PC-3 (cell line): Measurements from ENCODE around the gene RFC2. TPM values are rescaled to one million over a fixed set of nuclear protein-coding genes. Genes with fewer than 3 reads are reported as not detected.

Experiments
- ATAC-seq: fragments of 200-7000 bp; cut with Tn5 transposase; 2 replicates; pipeline ENCODE4 v1.9.1; 2020; ENCODE audit warnings: mild to moderate bottlenecking, moderate library complexity
- BruUV-seq: library from RNA; stranded (reverse); fragments of 400-500 nt; replicated peaks from 2 replicates; lab custom pipeline; 2021; lab: Mats Ljungman, UMichigan
- CTCF ChIA-PET: fragments of 300-600 bp; sonication (Branson Sonifier 250); formaldehyde crosslinking; loops from one replicate; lab custom pipeline; 2022; ENCODE audit warnings: antibody characterized with exemption; lab: Charles Lee
- POLR2A ChIA-PET: fragments of 300-600 bp; sonication (Branson Sonifier 250); formaldehyde crosslinking; loops from one replicate; lab custom pipeline; 2022; ENCODE audit warnings: antibody characterized with exemption; ENCODE audit not compliant: unreplicated experiment; lab: Charles Lee
- DNase-seq: peaks from one replicate; pipeline ENCODE4 v3.0.0-alpha.2; 2015
- H2AFZ ChIP-seq: fragments of 300-600 bp; sonication (generic); 2 replicates; pipeline ENCODE4 v1.6.0; 2016; ENCODE audit warnings: antibody characterized with exemption, low read length
- H3F3A ChIP-seq: fragments of 300-600 bp; sonication (generic); one replicate; pipeline ENCODE4 v1.6.0; 2017; ENCODE audit warnings: antibody characterized with exemption, low read length, control low read depth, mild to moderate bottlenecking; ENCODE audit not compliant: unreplicated experiment
- H3K27ac ChIP-seq: fragments of 300-600 bp; sonication (generic); 2 replicates; pipeline ENCODE4 v1.5.1; 2016; ENCODE audit warnings: mild to moderate bottlenecking, low read length
- H3K27me3 ChIP-seq: fragments of 300-600 bp; sonication (generic); 2 replicates; pipeline ENCODE4 v1.6.1; 2016; ENCODE audit warnings: low read length, mixed read lengths
- H3K36me3 ChIP-seq: fragments of 300-600 bp; sonication (generic); 2 replicates; pipeline ENCODE4 v1.6.1; 2016; ENCODE audit warnings: low read depth, mixed run types, low read length, mixed read lengths
- H3K4me1 ChIP-seq: fragments of 300-600 bp; sonication (generic); 2 replicates; pipeline ENCODE4 v1.5.1; 2016; ENCODE audit warnings: low read length; ENCODE audit not compliant: insufficient read depth
- H3K4me2 ChIP-seq: fragments of 300-600 bp; sonication (generic); 2 replicates; pipeline ENCODE4 v1.6.0; 2016; ENCODE audit warnings: low read length
- H3K4me3 ChIP-seq: fragments of 300-600 bp; sonication (generic); 2 replicates; pipeline ENCODE4 v1.5.1; 2016; ENCODE audit warnings: mild to moderate bottlenecking, low read length, mixed read lengths
- H3K79me2 ChIP-seq: fragments of 300-600 bp; sonication (generic); 2 replicates; pipeline ENCODE4 v1.6.1; 2017; ENCODE audit warnings: low read length, mixed read lengths
- H3K9ac ChIP-seq: fragments of 300-600 bp; sonication (generic); 2 replicates; pipeline ENCODE4 v1.6.0; 2016; ENCODE audit warnings: mild to moderate bottlenecking, low read length
- H3K9me2 ChIP-seq: fragments of 300-600 bp; sonication (generic); replicated peaks from 2 replicates; pipeline ENCODE4 v1.6.1; 2016; ENCODE audit warnings: mixed run types, low read length, mixed read lengths
- H3K9me3 ChIP-seq: fragments of 300-600 bp; sonication (generic); 2 replicates; pipeline ENCODE4 v1.6.1; 2016; ENCODE audit warnings: low read length, mixed read lengths
- H4K20me1 ChIP-seq: fragments of 300-600 bp; sonication (generic); 2 replicates; pipeline ENCODE4 v1.6.1; 2016; ENCODE audit warnings: low read length, mixed read lengths
- CTCF ChIP-seq: fragments of 300-600 bp; sonication (generic); conservative IDR thresholded peaks from 2 replicates; pipeline ENCODE4 v1.5.1; 2017; ENCODE audit warnings: antibody characterized with exemption, low read depth, mild to moderate bottlenecking, low read length
- EZH2 ChIP-seq: fragments of 300-600 bp; sonication (generic); IDR thresholded peaks from one replicate; pipeline ENCODE4 v1.6.1; 2017; ENCODE audit warnings: antibody characterized with exemption, mild to moderate bottlenecking, low read length; ENCODE audit not compliant: unreplicated experiment
- EZH2phosphoT487 ChIP-seq: fragments of 300-600 bp; sonication (generic); IDR thresholded peaks from 2 replicates; pipeline ENCODE4 v1.6.1; 2018; ENCODE audit warnings: mild to moderate bottlenecking, antibody characterized with exemption, low read length, borderline replicate concordance
- intact Hi-C: fragments of 100-400 bp; cut with micrococcal nuclease; formaldehyde crosslinking; loops from 2 replicates; pipeline ENCODE4 v1.9.0; 2023
- total RNA-seq: library from RNA; depleted of rRNA; stranded (reverse); fragments of >200 nt; gene quantifications from 2 replicates; pipeline ENCODE4 v1.2.3, GENCODE V29; 2014

The RFC2 gene
- total RNA-seq, 1 experiment from 2014 or later = 60.4 TPM

- TF ChIP-seq CTCF (no peak), EZH2phosphoT487 (no peak), EZH2 (no peak)
- no peak overlapping the region for H2AFZ ChIP-seq
- H3K4me2 ChIP-seq = no peak overlapping the region
- H3K9ac ChIP-seq = no peak overlapping the region
- intact Hi-C loops = loop anchor here (5.0 kb wide), 1 partner anchor 99 kb away; no protein-coding TSS in a partner anchor
- POLR2A ChIA-PET = interaction anchor here (0.6 kb wide), 1 partner anchor 13 kb away, joined by 3 read pairs; no protein-coding TSS in a partner anchor
- H3F3A ChIP-seq = no peaks in the 10 kb centered on the region
- peaks cover 18% of the 10 kb centered on the region; the same call in 1 of the 2 replicates for H4K20me1 ChIP-seq
- peaks cover 62% of the 10 kb centered on the region for H3K79me2 ChIP-seq
- ATAC-seq (no peak), DNase-seq (no peak)
- no peaks in the 10 kb centered on the region for H3K9me2 ChIP-seq
- no peaks in the 10 kb centered on the region for H3K9me3 ChIP-seq
- H3K4me1 ChIP-seq = peaks cover 17% of the 10 kb centered on the region
- BruUV-seq = no TSS peak
- H3K4me3 ChIP-seq = no peak overlapping the region
- H3K36me3 ChIP-seq = no peaks in the 10 kb centered on the region
- no peaks in the 10 kb centered on the region for H3K27me3 ChIP-seq
- no peak overlapping the region for H3K27ac ChIP-seq
- CTCF ChIA-PET = no interaction called here
Measured at GRCh38 chr7:74292757-74293576, 38.8 kb upstream of the RFC2 start.

GRCh38 chr7:74291535-74291934, 37.3 kb upstream of the RFC2 start:
- TF ChIP-seq EZH2phosphoT487 = no peak
- no peak for TF ChIP-seq CTCF
- TF ChIP-seq EZH2 = no peak
- ATAC-seq (no peak), DNase-seq (no peak)
- H3K27me3 ChIP-seq = no peaks in the 10 kb centered on the region
- intact Hi-C loops = loop anchor here (5.0 kb wide), 1 partner anchor 101 kb away; no protein-coding TSS in a partner anchor
- H3K4me2 ChIP-seq = peak overlapping the region; percentile 94; the same call in 1 of the 2 replicates
- no peaks in the 10 kb centered on the region for H3K9me2 ChIP-seq
- POLR2A ChIA-PET = no interaction called here
- 0 out of 2 replicates have a peak overlapping the region, but pooled peaks have one; percentile 98 for H3K4me3 ChIP-seq
- no TSS peak for BruUV-seq
- no peaks in the 10 kb centered on the region for H3K9me3 ChIP-seq
- no peaks in the 10 kb centered on the region for H3K36me3 ChIP-seq
- H3K4me1 ChIP-seq = peaks cover 19% of the 10 kb centered on the region
- H3F3A ChIP-seq = no peaks in the 10 kb centered on the region
- CTCF ChIA-PET = no interaction called here
- no peak overlapping the region for H3K9ac ChIP-seq
- H4K20me1 ChIP-seq = peaks cover 18% of the 10 kb centered on the region; the same call in 1 of the 2 replicates
- H3K79me2 ChIP-seq = peaks cover 62% of the 10 kb centered on the region
- H2AFZ ChIP-seq = no peak overlapping the region
- no peak overlapping the region for H3K27ac ChIP-seq
